Smooth muscle cell of the brain vasculature (primary cell): Measurements from ENCODE around the gene AFF3.
"Not testable (repeated sequence)": the region's sequence is repeated elsewhere in the genome, so short reads cannot be mapped to it uniquely, and the experiment has no call there.

Source experiments
- DNase-seq: peaks from one replicate; pipeline ENCODE4 v3.0.0-alpha.2; 2012; ENCODE audit warnings: low read depth, low spot score

Gene AFF3

GRCh38 chr2:99961196-99961913, 181.0 kb downstream of the AFF3 start:
- no peak for DNase-seq

- DNase-seq: no peak
These were observed 181.6 kb downstream of the AFF3 start for GRCh38 chr2:99960790-99961189.

GRCh38 chr2:99960291-99960690, 182.1 kb downstream of the AFF3 start:
- no peak for DNase-seq

- DNase-seq: no peak
These were observed 183.0 kb downstream of the AFF3 start for GRCh38 chr2:99959261-99960014.

- DNase-seq: no peak
These were observed 184.9 kb downstream of the AFF3 start for GRCh38 chr2:99957332-99958133.

- DNase-seq: no peak
These were observed 186.0 kb downstream of the AFF3 start for GRCh38 chr2:99956232-99957030.

GRCh38 chr2:99953750-99954149, 188.6 kb downstream of the AFF3 start:
- DNase-seq: no peak

GRCh38 chr2:99949963-99950362, 192.4 kb downstream of the AFF3 start:
- DNase-seq: no peak

GRCh38 chr2:99949530-99949929, 192.9 kb downstream of the AFF3 start:
- no peak for DNase-seq

- DNase-seq: no peak
These were observed 194.4 kb downstream of the AFF3 start for GRCh38 chr2:99948010-99948409.

- not testable (repeated sequence) for DNase-seq
These were observed 195.0 kb downstream of the AFF3 start for GRCh38 chr2:99947366-99947765.

GRCh38 chr2:99944019-99944418, 198.4 kb downstream of the AFF3 start:
- DNase-seq: no peak

- DNase-seq: no peak
These were observed 199.6 kb downstream of the AFF3 start for GRCh38 chr2:99942561-99943347.

GRCh38 chr2:99940963-99941362, 201.4 kb downstream of the AFF3 start:
- peak; percentile 47 for DNase-seq

GRCh38 chr2:99939135-99939534, 203.3 kb downstream of the AFF3 start:
- no peak for DNase-seq

GRCh38 chr2:99938250-99938649, 204.1 kb downstream of the AFF3 start:
- DNase-seq: no peak

GRCh38 chr2:99936065-99936464, 206.3 kb downstream of the AFF3 start:
- DNase-seq: no peak

- DNase-seq: no peak
These were observed 206.7 kb downstream of the AFF3 start for GRCh38 chr2:99935662-99936061.

- no peak for DNase-seq
These were observed 208.3 kb downstream of the AFF3 start for GRCh38 chr2:99933894-99934650.

- not testable (repeated sequence) for DNase-seq
These were observed 208.9 kb downstream of the AFF3 start for GRCh38 chr2:99933491-99933890.
